Nephron progenitor cell (in vitro differentiated cells): ENCODE data around the gene ABHD17C.
"Not testable (repeated sequence)": the region's sequence is repeated elsewhere in the genome, so short reads cannot be mapped to it uniquely, and the experiment has no call there.

Source experiments
- DNase-seq: peaks from one replicate; pipeline ENCODE4 v3.0.0; 2021
- H3K27ac Mint-ChIP-seq: 2 replicates; pipeline ENCODE4 v1.8.0; 2021; ENCODE audit warnings: mild to moderate bottlenecking, moderate library complexity, mixed read lengths
- H3K27me3 Mint-ChIP-seq: 2 replicates; pipeline ENCODE4 v1.8.0; 2021; ENCODE audit warnings: mild to moderate bottlenecking, low read depth, mixed read lengths; ENCODE audit not compliant: poor library complexity
- H3K36me3 Mint-ChIP-seq: 2 replicates; pipeline ENCODE4 v1.8.0; 2021; ENCODE audit warnings: low read depth, mixed read lengths
- H3K4me1 Mint-ChIP-seq: 2 replicates; pipeline ENCODE4 v1.8.0; 2021; ENCODE audit warnings: mixed read lengths
- H3K4me3 Mint-ChIP-seq: 2 replicates; pipeline ENCODE4 v1.8.0; 2021; ENCODE audit warnings: mild to moderate bottlenecking, moderate library complexity, mixed read lengths
- H3K9me3 Mint-ChIP-seq: 2 replicates; pipeline ENCODE4 v1.8.0; 2021; ENCODE audit warnings: mild to moderate bottlenecking, moderate library complexity, mixed read lengths
- CTCF ChIP-seq: fragments of 200-600 bp; sonication (generic); IDR thresholded peaks from 2 replicates; pipeline ENCODE4 v1.5.0; 2021; ENCODE audit warnings: antibody characterized with exemption

Gene ABHD17C

GRCh38 chr15:80695099-80695910 lies at the start of gene ABHD17C:
ABHD17C (plus strand) TSS chr15:80695310; CDS start chr15:80695430, 120 bp downstream.
- Mint-ChIP-seq H3K27me3 (peaks cover 15% of the 10 kb centered on the region), H3K36me3 (peaks cover 14% of the 10 kb centered on the region), H3K4me1 (peaks cover 28% of the 10 kb centered on the region), H3K27ac (no peak within 1 kb of the TSS), H3K9me3 (peaks cover 5% of the 10 kb centered on the region), H3K4me3 (peak within 1 kb of the TSS; percentile 94)
- DNase-seq, result peak; percentile 73
- no peak for TF ChIP-seq CTCF

GRCh38 chr15:80645494-80646065 lies 49.5 kb upstream of the ABHD17C start:
- no peak overlapping the region for H3K27ac Mint-ChIP-seq
- no peak for TF ChIP-seq CTCF
- no peaks in the 10 kb centered on the region for H3K4me1 Mint-ChIP-seq
- peaks cover 10% of the 10 kb centered on the region for H3K27me3 Mint-ChIP-seq
- no peak overlapping the region for H3K4me3 Mint-ChIP-seq
- no peaks in the 10 kb centered on the region for H3K36me3 Mint-ChIP-seq
- DNase-seq, result no peak
- H3K9me3 Mint-ChIP-seq, result peaks cover 50% of the 10 kb centered on the region

- H3K9me3 Mint-ChIP-seq, result peaks cover 54% of the 10 kb centered on the region
- H3K4me1 Mint-ChIP-seq, DNase-seq, H3K36me3 Mint-ChIP-seq, H3K27me3 Mint-ChIP-seq, H3K27ac Mint-ChIP-seq, H3K4me3 Mint-ChIP-seq: not testable (repeated sequence)
Observed at GRCh38 chr15:80647424-80647823, 47.7 kb upstream of the ABHD17C start.

- H3K27ac Mint-ChIP-seq, result no peak overlapping the region
- peaks cover 6% of the 10 kb centered on the region for H3K4me1 Mint-ChIP-seq
- H3K4me3 Mint-ChIP-seq, result no peak overlapping the region
- TF ChIP-seq CTCF, result no peak
- no peak for DNase-seq
- peaks cover 9% of the 10 kb centered on the region for H3K36me3 Mint-ChIP-seq
- H3K9me3 Mint-ChIP-seq, result peaks cover 37% of the 10 kb centered on the region
- H3K27me3 Mint-ChIP-seq, result peaks cover 2% of the 10 kb centered on the region
Observed at GRCh38 chr15:80654299-80654698, 40.8 kb upstream of the ABHD17C start.

GRCh38 chr15:80659375-80659774 lies 35.7 kb upstream of the ABHD17C start:
- Mint-ChIP-seq H3K4me3 (no peak overlapping the region), H3K36me3 (no peaks in the 10 kb centered on the region), H3K9me3 (peaks cover 8% of the 10 kb centered on the region), H3K27ac (no peak overlapping the region), H3K4me1 (peaks cover 3% of the 10 kb centered on the region), H3K27me3 (peaks cover 6% of the 10 kb centered on the region)
- no peak for TF ChIP-seq CTCF
- no peak for DNase-seq

GRCh38 chr15:80660119-80660518 lies 35.0 kb upstream of the ABHD17C start:
- H3K36me3 Mint-ChIP-seq, result no peaks in the 10 kb centered on the region
- peak; percentile 35 for DNase-seq
- no peaks in the 10 kb centered on the region for H3K4me1 Mint-ChIP-seq
- no peak overlapping the region for H3K4me3 Mint-ChIP-seq
- H3K9me3 Mint-ChIP-seq, result peaks cover 8% of the 10 kb centered on the region
- TF ChIP-seq CTCF, result peak; percentile 50
- H3K27me3 Mint-ChIP-seq, result peaks cover 6% of the 10 kb centered on the region
- H3K27ac Mint-ChIP-seq, result no peak overlapping the region
